Breast epithelium (tissue), 3 donors: ENCODE measurements around the gene PLEKHH1.

Source experiments
- POLR2A ChIP-seq: fragments of 450-650 bp; IDR thresholded peaks from one replicate; pipeline ENCODE4 v1.6.1; 2016; ENCODE audit warnings: antibody characterized with exemption, mild to moderate bottlenecking, moderate library complexity
- TF ChIP-seq, protein P1 (sequence below), 3 donors: fragments of 450-650 bp; IDR thresholded peaks; one replicate each; pipeline ENCODE4 v1.5.1; 2016 to 2017; ENCODE audit warnings: antibody characterized with exemption in 3 of 3, mild to moderate bottlenecking in 3 of 3, moderate library complexity in 3 of 3

DNA sequence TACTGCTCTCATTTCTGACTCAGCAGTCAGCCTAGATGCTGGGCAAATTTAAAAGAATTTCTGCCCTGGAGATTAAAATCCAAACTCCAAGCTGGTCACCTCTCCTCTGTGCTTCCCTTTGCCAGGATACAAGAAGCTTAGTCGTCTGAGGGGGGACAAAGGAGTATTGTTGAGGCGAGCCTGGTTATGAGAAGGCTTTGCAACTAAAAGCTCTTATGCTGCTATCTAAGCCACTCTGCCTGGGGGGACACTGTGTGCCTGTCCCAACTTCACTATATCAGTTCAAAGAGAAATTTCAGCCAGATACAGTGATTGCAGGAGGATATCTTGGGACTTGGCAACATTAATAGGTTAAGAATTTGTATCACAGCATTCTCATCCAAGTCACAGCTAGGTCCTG, 10.8 kb upstream of the PLEKHH1 start:
- TF ChIP-seq, protein P1, sequence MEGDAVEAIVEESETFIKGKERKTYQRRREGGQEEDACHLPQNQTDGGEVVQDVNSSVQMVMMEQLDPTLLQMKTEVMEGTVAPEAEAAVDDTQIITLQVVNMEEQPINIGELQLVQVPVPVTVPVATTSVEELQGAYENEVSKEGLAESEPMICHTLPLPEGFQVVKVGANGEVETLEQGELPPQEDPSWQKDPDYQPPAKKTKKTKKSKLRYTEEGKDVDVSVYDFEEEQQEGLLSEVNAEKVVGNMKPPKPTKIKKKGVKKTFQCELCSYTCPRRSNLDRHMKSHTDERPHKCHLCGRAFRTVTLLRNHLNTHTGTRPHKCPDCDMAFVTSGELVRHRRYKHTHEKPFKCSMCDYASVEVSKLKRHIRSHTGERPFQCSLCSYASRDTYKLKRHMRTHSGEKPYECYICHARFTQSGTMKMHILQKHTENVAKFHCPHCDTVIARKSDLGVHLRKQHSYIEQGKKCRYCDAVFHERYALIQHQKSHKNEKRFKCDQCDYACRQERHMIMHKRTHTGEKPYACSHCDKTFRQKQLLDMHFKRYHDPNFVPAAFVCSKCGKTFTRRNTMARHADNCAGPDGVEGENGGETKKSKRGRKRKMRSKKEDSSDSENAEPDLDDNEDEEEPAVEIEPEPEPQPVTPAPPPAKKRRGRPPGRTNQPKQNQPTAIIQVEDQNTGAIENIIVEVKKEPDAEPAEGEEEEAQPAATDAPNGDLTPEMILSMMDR (IDR thresholded peaks at IDR 0.05), result no peak
- TF ChIP-seq POLR2A, result no peak
